Measurements from ENCODE around the gene PHETA1.

Gene PHETA1

GRCh38 chr12:111360325-111360930 lies 8.5 kb downstream of the PHETA1 start:
- TF ChIP-seq Cebpa-rat (IDR thresholded peaks at IDR 0.05) = no peak
- peak overlapping the region; percentile 82 to 99 (median 96) for H3K4me2 ChIP-seq
- no peaks in the 10 kb centered on the region for H3K9me3 ChIP-seq (replicated peaks in 1 of 11)
- peaks cover 82 to 99% (median 93%) of the 10 kb centered on the region in 10 experiments for H3K4me1 ChIP-seq
- peak overlapping the region; percentile 14 to 46 (median 38); a peak in 15 of 20 replicates for H3K4me3 ChIP-seq
- H4K20me1 ChIP-seq = peaks cover 0 to 12% (median 0%) of the 10 kb centered on the region in 11 experiments; a peak in 2 of 22 replicates
- peaks cover 8 to 36% (median 31%) of the 10 kb centered on the region in 11 experiments; a peak in 20 of 22 replicates for H3K36me3 ChIP-seq
- peak overlapping the region; percentile 68 to 81 (median 72) for H3K9ac ChIP-seq
- H3K27me3 ChIP-seq = no peaks in the 10 kb centered on the region
- peak overlapping the region; percentile 74 to 88 (median 81) for H3K27ac ChIP-seq

GRCh38 chr12:111359914-111360276 lies 9.0 kb downstream of the PHETA1 start:
- H3K36me3 ChIP-seq = peaks cover 4 to 31% (median 26%) of the 10 kb centered on the region in 11 experiments; a peak in 20 of 22 replicates
- peaks cover 87 to 100% (median 94%) of the 10 kb centered on the region in 10 experiments for H3K4me1 ChIP-seq
- no peaks in the 10 kb centered on the region for H3K27me3 ChIP-seq
- peak overlapping the region; percentile 82 to 99 (median 96) for H3K4me2 ChIP-seq
- peaks cover 0 to 9% (median 0%) of the 10 kb centered on the region in 11 experiments; a peak in 2 of 22 replicates for H4K20me1 ChIP-seq
- no peak for TF ChIP-seq Cebpa-rat (IDR thresholded peaks at IDR 0.05)
- H3K4me3 ChIP-seq = peak overlapping the region in 2 of 10 experiments; percentile 4 to 8; a peak in 1 of 20 replicates
- H3K27ac ChIP-seq = peak overlapping the region; percentile 74 to 88 (median 81)
- peak overlapping the region; percentile 68 to 81 (median 72); a peak in 21 of 22 replicates for H3K9ac ChIP-seq
- H3K9me3 ChIP-seq (replicated peaks in 1 of 11) = no peaks in the 10 kb centered on the region

- Histone ChIP-seq H3K4me2 (peak overlapping the region; percentile 82 to 99 (median 96)), H3K9me3 (replicated peaks in 1 of 11) (no peaks in the 10 kb centered on the region), H3K4me1 (peaks cover 92 to 99% (median 93%) of the 10 kb centered on the region in 10 experiments), H3K9ac (peak overlapping the region; percentile 68 to 81 (median 72); a peak in 20 of 22 replicates), H3K27me3 (no peaks in the 10 kb centered on the region), H3K36me3 (peaks cover 0 to 26% (median 21%) of the 10 kb centered on the region in 11 experiments; a peak in 18 of 22 replicates), H4K20me1 (peaks cover 0 to 4% (median 0%) of the 10 kb centered on the region in 11 experiments; a peak in 1 of 22 replicates), H3K27ac (peak overlapping the region; percentile 74 to 88 (median 81); a peak in 21 of 22 replicates), H3K4me3 (peak overlapping the region in 3 of 10 experiments; percentile 4 to 33 (median 8); a peak in 1 of 20 replicates)
- TF ChIP-seq Cebpa-rat (IDR thresholded peaks at IDR 0.05) = no peak
Measured at GRCh38 chr12:111359231-111359913, 9.5 kb downstream of the PHETA1 start.

- Histone ChIP-seq H3K9ac (peak overlapping the region in 8 of 11 experiments; percentile 5 to 59 (median 44); a peak in 12 of 22 replicates), H3K27ac (peak overlapping the region in 9 of 11 experiments; percentile 19 to 70 (median 57); a peak in 17 of 22 replicates), H3K9me3 (replicated peaks in 1 of 11) (no peaks in the 10 kb centered on the region), H4K20me1 (no peaks in the 10 kb centered on the region; a peak in 1 of 22 replicates), H3K27me3 (no peaks in the 10 kb centered on the region), H3K4me1 (peaks cover 54 to 61% (median 57%) of the 10 kb centered on the region in 10 experiments), H3K36me3 (no peaks in the 10 kb centered on the region), H3K4me2 (peak overlapping the region; percentile 69 to 90 (median 76)), H3K4me3 (no peak overlapping the region)
- no peak for TF ChIP-seq Cebpa-rat (IDR thresholded peaks at IDR 0.05)
Measured at GRCh38 chr12:111355201-111355925, 13.5 kb downstream of the PHETA1 start.

GRCh38 chr12:111354511-111354910 lies 14.4 kb downstream of the PHETA1 start:
- Histone ChIP-seq H3K9me3 (replicated peaks in 1 of 11) (peaks cover under 1 to 6% (median 3%) of the 10 kb centered on the region in 11 experiments; a peak in 15 of 22 replicates), H3K27ac (0 out of 22 replicates have a peak overlapping the region, but pooled peaks of 1 of the 11 experiments have one; percentile 68), H3K27me3 (no peaks in the 10 kb centered on the region), H4K20me1 (no peaks in the 10 kb centered on the region), H3K4me3 (no peak overlapping the region), H3K9ac (no peak overlapping the region), H3K36me3 (no peaks in the 10 kb centered on the region), H3K4me1 (peaks cover 45 to 53% (median 48%) of the 10 kb centered on the region in 10 experiments), H3K4me2 (peak overlapping the region in 3 of 11 experiments; percentile 74 to 90 (median 84); a peak in 5 of 22 replicates)
- no peak for TF ChIP-seq Cebpa-rat (IDR thresholded peaks at IDR 0.05)

- no peaks in the 10 kb centered on the region for H3K27me3 ChIP-seq
- no peak overlapping the region for H3K4me2 ChIP-seq
- no peak overlapping the region for H3K4me3 ChIP-seq
- no peaks in the 10 kb centered on the region for H4K20me1 ChIP-seq
- H3K4me1 ChIP-seq = peaks cover 38 to 45% (median 41%) of the 10 kb centered on the region in 10 experiments
- H3K27ac ChIP-seq = no peak overlapping the region
- no peak overlapping the region for H3K9ac ChIP-seq
- no peaks in the 10 kb centered on the region for H3K36me3 ChIP-seq
- TF ChIP-seq Cebpa-rat (IDR thresholded peaks at IDR 0.05) = no peak
- peaks cover 8 to 14% (median 10%) of the 10 kb centered on the region in 11 experiments for H3K9me3 ChIP-seq (replicated peaks in 1 of 11)
Measured at GRCh38 chr12:111353603-111354295, 15.1 kb downstream of the PHETA1 start.

- Histone ChIP-seq H3K36me3 (peaks cover 0 to 4% (median 1%) of the 10 kb centered on the region in 11 experiments; a peak in 6 of 22 replicates), H4K20me1 (no peaks in the 10 kb centered on the region), H3K4me3 (no peak overlapping the region), H3K27me3 (no peaks in the 10 kb centered on the region), H3K4me1 (peaks cover 31 to 38% (median 34%) of the 10 kb centered on the region in 10 experiments), H3K27ac (no peak overlapping the region), H3K4me2 (no peak overlapping the region), H3K9me3 (replicated peaks in 1 of 11) (peaks cover 15 to 21% (median 17%) of the 10 kb centered on the region in 11 experiments), H3K9ac (no peak overlapping the region)
- TF ChIP-seq Cebpa-rat (IDR thresholded peaks at IDR 0.05) = no peak
Measured at GRCh38 chr12:111353026-111353425, 15.9 kb downstream of the PHETA1 start.
